GM19324 (cell line): ENCODE measurements around the gene IGSF23.
"Not testable (repeated sequence)": the region's sequence is repeated elsewhere in the genome, so short reads cannot be mapped to it uniquely, and the experiment has no call there.

ENCODE experiments used
- ATAC-seq: cut with Tn5 transposase; IDR thresholded peaks from one replicate; pipeline ENCODE4 v1.9.1; 2021; ENCODE audit warnings: mild to moderate bottlenecking, moderate library complexity; ENCODE audit not compliant: unreplicated experiment, low FRiP score

The IGSF23 gene

DNA sequence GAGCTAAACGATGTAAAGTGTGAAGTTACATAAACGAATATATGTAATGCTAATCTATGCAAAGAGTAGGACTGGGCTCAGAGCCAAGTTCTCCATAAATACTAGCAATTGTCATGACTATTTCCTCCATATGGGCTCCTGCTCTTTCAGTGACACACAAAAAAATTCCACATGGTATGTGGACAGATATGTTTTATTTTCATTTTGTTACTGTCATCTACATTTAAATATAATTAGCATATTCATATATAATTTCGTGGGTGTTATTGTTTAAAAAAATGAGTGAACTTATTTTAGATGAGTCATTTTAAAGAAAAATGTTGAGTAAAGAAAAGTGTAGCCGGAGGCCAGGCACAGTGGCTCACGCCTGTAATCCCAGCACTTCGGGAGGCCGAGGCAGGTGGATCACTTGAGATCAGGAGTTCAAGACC, 5.0 kb upstream of the IGSF23 start:
- ATAC-seq: no peak

- no peak for ATAC-seq
Measured at GRCh38 chr19:44609219-44609618, 4.1 kb upstream of the IGSF23 start.

GRCh38 chr19:44610497-44610896, 2.9 kb upstream of the IGSF23 start:
- not testable (repeated sequence) for ATAC-seq

GRCh38 chr19:44611812-44612295, 1.5 kb upstream of the IGSF23 start:
- no peak for ATAC-seq

GRCh38 chr19:44614313-44614712, 950 bp downstream of the IGSF23 start:
- ATAC-seq: no peak

GRCh38 chr19:44615863-44616247, 2.5 kb downstream of the IGSF23 start:
- no peak for ATAC-seq

- ATAC-seq: no peak
Measured at GRCh38 chr19:44617110-44617880, 3.9 kb downstream of the IGSF23 start.

DNA sequence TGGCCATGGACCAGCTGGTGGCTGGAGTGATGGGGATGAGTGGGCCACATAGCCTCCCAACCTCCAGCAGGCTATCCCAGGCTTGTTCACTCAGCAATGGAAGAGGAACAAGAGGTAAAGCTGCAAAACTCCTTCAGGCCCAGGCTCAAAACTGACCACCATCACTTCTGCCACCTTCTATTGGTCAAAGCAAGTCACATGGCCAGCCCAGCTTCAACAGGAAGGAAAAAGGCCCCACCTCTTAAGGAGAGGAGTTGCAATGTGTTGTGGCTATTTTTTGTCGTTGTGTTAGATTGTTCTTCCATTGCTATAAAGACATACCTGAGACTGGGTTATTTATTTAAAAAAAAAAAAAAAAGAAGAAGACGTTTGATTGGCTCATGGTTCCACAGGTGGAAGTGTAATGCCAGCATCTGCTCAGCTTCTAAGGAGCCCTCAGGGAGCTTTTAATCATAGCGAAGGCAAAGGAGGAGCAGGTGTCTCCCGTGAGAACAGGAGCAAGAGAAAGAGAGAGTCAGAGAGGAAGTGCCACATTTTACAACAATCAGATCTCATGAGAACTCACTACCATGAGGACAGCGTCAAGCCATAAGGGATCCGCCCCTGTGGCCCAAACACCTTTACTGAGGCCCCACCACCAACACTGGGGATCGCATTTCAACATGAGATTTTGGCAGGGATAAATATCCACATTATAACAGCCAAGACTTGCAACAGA, 5.4 kb downstream of the IGSF23 start:
- no peak for ATAC-seq

- no peak for ATAC-seq
Measured at GRCh38 chr19:44620667-44621066, 7.3 kb downstream of the IGSF23 start.

- ATAC-seq: no peak
Measured at GRCh38 chr19:44621367-44621766, 8.0 kb downstream of the IGSF23 start.

GRCh38 chr19:44623080-44623479, 9.7 kb downstream of the IGSF23 start:
- ATAC-seq: no peak

- no peak for ATAC-seq
Measured at GRCh38 chr19:44623626-44624025, 10.3 kb downstream of the IGSF23 start.

DNA sequence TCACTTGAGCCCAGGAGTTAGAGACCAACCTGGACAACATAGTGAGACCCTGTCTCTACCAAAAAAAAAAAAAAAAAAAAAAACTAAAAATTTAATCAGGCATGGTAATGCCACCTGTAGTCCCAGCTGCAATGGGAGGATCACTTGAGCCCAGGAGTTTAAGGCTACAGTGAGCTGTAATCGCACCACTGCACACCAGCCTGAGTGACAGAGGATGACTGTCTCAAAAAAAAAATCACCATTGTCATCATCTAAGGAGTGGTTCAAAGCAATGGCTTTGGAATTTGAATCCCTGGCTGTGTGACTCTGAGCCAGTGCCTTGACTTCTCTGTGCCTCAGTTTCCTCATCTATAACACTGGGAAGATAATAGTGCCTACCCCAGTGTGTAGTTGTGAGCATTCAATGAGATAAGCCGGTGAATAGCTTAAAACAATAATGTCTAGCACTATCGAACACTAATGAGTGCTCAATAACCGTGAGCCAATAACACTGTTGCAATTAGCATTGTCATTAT, 11.5 kb downstream of the IGSF23 start:
- ATAC-seq: no peak

- ATAC-seq: not testable (repeated sequence)
Measured at GRCh38 chr19:44625637-44626036, 12.3 kb downstream of the IGSF23 start.

- no peak for ATAC-seq
Measured at GRCh38 chr19:44626048-44626624, 12.8 kb downstream of the IGSF23 start.

GRCh38 chr19:44627631-44628030, 14.3 kb downstream of the IGSF23 start:
- no peak for ATAC-seq

- ATAC-seq: no peak
Measured at GRCh38 chr19:44628793-44629192, 15.4 kb downstream of the IGSF23 start.

- ATAC-seq: not testable (repeated sequence)
Measured at GRCh38 chr19:44631611-44632010, 18.2 kb downstream of the IGSF23 start.

DNA sequence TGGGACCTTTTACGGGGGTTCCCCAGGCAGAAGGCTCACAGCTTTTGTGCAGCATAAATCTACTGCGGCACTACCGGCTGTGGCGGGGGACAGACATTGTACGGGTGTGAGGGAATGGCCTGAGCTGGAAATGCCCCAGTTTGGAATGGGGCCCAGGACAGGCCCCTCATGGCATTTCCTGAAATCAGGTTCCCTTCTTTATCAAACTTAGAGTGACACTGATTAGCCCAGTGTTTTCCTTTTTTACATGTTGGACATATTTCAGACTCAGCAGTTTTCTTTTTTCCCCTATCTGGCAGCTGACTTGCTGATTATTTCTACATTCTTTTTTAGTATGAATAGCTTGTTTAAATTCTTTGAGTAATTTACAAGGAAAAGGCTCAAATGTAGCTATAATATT, 20.7 kb downstream of the IGSF23 start:
- not testable (repeated sequence) for ATAC-seq

GRCh38 chr19:44634785-44635184, 21.4 kb downstream of the IGSF23 start:
- no peak for ATAC-seq
